Activated naive CD4-positive, alpha-beta T cell (primary cell): ENCODE results near the gene TMEM150B.

Source experiments
- DNase-seq, 4 experiments: peaks; one replicate each; lab custom pipeline; 2025; lab: John Stamatoyannopoulos, UW

The TMEM150B gene, protein sequence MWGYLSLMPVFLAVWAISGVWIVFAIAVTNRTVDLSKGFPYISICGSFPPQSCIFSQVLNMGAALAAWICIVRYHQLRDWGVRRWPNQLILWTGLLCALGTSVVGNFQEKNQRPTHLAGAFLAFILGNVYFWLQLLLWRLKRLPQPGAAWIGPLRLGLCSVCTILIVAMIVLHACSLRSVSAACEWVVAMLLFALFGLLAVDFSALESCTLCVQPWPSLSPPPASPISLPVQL

DNA sequence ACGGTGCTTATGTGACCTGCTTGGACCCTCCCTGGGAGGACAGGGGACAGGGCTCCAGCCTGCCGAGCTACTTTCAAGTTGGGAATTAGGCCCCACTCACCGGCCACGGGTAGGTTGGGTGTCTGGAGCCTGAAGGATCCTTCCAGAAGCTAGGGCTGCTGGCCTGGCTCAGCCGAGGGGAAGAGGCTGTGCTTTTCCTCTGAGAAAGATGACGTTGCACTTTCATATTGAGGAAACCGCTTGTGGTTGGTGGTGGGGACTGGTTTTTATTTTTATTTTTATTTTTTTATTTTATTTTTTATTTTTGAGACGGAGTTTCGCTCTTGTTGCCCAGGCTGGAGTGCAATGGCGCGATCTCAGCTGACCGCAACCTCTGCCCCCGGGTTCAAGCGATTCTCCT, at the start of gene TMEM150B:
TMEM150B (minus strand) TSS at position 170 of the 400 bp plus-strand sequence. CDS start 4,305 bp downstream, outside the sequence.
- no peak for DNase-seq

DNA sequence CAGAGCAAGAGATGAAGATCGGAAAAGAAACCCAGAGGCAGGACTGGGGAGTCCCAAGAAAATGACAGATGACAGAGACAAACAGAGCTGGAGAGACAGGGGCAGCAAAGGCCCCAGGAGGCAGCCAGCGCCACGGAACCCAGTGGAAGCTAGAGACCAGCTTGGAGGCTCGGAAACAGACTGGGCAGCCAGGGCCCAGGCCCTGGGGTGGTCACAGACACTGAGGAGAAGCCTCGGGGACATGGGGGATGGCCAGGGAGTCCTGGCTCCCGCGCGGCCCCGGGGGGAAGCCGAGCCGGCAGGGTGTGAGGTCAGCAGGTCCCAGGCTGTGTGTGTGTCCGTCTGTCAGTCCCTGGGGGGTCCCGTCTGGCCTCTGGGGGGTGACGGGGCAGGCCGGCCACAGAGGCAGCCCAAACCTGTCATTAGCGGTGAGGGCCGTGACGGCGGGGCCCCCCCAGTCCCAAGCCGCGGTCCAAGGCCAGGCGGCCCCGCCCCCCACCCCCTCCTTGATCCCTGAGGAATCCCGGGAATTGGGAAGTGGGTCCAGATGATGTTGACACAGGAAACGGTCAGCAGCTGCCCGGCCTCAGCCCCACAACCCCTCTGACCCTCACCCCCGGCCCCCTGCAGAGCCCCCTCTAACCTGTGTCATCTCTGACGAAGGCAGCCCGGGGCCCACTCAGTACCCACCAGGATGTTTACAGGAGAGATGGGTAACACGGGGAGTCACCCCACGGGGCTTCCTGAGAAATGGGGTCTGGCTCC, 49.0 kb upstream of the TMEM150B start:
- DNase-seq: no peak

DNA sequence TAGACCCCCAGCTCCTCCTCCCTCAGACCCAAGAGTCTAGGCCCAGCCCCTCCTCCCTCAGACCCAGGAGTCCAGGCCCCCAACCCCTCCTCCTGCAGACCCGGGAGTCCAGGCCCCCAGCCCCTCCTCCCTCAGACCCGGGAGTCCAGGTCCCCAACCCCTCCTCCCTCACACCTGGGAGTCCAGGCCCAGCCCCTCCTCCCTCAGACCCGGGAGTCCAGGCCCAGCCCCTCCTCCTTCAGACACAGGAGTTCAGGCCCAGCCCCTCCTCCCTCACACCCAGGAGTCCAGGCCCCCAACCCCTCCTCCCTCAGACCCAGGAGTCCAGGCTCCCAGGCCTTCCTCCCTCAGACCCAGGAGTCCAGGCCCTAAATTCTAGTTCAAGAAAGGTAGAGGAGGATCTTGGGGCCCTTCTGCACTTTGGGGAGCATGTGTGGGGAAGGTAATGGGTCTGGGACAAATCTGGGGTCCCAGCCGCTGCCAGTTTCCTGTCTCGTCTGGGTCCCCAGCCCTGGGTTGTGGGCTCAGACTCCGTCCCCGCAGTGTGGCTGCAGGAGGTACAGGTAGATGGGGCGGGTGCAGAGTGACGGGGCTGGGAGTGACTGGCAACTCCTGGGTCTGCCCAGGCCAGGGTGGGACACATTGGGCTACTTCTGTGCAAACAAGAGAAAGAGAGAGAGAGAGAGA, 48.3 kb upstream of the TMEM150B start:
- DNase-seq: no peak

DNA sequence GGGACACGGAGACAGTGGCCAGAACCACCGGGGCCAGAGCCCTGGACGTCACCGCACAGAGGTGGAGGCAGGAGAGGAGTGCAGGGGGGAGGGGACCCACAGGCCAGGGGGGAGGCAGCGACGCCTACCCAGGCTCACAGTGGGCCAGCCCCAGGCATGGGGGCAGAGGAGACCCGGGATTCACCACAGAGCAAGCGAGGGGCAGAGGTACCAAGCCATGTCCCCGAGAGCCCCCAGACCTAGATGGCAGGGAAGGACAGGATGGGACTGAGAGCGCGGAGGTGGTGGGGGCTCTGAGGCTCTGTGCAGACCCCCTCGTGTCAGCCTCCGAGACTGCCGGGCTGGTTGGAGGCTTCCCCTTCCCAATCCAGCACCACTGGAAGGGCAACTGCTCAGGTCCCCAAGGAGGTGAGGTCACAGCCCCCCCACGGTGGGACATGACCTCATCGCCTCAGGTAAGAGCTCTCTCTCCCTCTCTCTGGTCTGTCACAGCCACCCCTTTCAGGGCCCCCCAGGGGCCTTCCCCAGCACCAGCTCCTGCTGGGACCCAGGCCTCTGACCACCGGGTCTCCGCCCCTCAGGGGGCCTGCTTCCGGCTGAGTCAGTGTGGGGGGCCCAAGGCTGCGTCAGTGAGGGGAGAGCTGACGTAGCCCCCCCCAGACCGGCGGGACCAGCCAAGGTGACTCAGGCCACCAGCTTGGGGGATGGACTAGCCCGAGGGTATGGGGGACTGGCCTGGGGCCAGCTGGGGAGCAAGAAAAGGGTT, 47.4 kb upstream of the TMEM150B start:
- no peak for DNase-seq

DNA sequence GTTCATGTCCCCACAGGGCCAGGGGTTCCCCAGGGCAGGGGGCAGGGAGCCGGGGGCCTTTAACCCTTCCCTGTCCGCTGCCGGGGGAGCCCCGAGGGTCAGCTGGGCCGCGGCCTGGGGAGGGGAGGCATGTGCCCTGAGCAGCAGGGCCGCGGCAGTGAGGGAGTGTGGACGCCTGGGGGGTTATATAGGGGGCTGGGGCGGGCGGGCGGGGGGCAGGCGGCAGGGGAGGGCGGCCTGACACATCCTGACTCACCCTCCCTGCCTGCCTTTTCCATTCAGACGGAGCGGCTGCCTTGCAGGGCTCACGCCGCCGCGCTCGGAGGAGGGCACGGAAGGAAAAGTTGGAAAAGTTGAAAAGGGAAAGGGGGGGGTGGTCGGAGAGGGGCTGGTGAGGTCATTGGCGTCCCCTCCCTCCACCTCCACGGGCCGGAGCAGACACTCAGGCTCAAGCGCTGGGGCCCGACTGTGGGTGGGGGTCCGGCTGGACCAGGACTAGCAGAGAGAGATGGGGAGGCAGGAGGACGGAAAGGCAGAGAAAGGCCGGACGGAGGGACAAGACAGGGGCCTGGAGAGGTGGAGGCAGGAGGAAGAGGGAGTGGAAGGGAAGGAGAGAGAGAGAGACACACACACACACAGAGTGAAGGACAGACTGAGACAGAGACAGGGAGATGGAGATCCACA, 45.3 kb upstream of the TMEM150B start, which contains the start of gene IL11:
IL11 (minus strand) TSS at position 159 of the 684 bp plus-strand sequence; CDS start at position 6, 153 bp downstream.
- DNase-seq: no peak

DNA sequence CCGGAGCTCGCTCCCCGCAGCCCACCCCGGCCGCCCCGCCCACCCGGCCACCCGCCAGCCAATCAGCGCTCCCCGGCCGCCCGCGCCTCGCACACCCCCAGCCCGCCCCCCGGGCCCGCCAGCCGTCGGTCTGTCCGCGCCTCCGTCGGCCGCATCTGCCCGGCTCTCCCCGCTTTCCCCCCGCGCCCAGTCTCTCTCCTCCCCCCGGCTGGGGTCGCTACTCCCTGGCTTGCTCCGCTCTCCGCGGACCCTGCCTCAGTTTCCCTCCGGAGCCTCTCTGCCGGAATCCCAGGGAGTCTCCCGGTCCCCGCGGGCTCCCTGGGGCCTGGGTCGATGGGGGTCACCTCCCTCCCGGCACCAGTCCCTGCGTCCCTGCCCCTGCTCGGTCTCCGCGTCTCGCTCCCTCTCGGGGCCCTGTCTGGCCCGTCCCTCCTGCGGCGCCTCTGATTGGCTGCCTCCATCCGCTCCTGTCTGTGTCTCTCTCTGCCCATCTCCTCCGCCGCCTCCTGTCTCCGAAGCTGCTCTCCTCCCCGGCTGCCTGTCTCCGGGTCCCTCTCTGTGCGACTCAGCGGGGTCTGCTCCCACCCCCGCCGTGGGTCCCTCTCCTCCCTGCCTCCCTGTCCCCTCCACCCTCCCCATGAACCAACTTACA, 44.6 kb upstream of the TMEM150B start:
- DNase-seq: no peak

DNA sequence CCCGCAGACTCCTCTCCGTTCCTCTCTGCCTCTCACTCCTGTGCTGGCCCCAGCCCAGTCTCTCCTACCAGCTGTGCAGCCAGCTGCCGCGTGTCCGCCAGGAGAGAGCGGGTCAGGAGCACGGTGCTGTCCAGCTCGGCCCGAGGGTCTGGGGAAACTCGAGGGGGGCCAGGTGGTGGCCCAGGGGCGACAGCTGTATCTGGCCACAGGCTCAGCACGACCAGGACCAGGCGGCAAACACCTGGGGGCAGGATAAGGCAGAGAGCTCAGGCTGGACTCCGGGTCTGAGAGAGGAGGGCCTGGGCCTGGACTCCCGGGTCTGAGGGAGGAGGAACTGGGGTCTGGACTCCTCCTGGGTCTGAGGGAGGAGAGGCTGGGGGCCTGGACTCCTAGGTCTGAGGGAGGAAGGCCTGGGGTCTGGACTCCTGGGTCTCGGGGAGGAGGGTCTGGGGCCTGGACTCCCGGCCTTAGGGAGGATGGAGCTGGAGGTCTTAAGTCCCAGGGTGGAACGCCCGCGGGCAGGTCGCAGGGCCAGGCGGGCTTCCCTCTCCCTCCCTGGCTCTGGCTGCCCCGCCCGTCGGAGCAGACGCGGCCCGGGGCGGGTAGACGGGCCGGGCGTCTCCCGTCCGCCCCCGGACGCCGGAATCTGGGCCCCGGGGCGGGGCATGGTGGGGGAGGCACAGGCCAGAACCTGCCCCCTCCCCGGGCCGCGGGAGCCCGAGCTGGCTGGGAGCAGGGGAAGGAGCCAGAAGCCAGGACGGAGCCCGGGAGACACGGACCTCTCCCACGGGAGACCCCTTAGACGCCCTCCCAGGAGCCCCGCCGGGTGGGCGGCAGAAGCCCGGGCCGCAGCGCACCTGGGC, 43.8 kb upstream of the TMEM150B start:
- peak in 1 of 4 experiments; percentile 6 for DNase-seq

DNA sequence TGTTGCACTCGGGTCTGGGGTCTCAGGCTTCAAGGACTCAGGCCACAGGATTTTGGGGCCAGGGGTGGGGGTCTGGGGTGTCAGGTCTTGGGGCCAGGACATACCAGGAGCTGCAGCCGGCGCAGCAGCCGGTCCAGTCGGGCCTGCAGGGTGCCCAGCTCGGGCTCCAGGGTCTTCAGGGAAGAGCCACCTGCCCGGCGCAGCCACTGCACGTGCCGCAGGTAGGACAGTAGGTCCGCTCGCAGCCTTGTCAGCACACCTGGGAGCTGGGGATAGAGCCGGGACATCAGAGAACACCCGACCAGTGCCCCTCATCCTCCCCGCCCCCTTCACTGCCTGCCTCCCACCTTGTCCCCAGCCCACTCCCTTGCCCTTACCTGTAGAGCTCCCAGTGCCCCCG, 43.0 kb upstream of the TMEM150B start:
- no peak for DNase-seq

DNA sequence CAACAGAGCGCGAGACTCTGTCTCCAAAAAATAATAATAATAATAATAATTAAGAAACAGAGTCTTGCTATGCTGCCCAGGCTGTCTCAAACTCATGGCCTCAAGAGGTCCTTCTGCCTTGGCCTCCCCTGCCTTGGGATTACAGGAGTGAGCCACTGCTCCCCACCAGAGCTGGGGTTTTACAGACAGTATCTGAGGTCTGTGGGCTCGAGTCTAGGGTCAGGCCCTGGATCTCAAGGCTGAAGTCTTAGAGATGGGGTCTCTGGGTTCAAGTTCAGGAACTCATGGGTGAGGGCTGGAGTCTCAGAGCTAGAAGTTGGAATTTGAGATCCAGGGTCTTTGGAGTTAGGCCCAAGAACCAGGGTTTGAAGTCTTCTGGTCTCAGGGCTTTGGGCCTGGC, 41.6 kb upstream of the TMEM150B start:
- DNase-seq: no peak

DNA sequence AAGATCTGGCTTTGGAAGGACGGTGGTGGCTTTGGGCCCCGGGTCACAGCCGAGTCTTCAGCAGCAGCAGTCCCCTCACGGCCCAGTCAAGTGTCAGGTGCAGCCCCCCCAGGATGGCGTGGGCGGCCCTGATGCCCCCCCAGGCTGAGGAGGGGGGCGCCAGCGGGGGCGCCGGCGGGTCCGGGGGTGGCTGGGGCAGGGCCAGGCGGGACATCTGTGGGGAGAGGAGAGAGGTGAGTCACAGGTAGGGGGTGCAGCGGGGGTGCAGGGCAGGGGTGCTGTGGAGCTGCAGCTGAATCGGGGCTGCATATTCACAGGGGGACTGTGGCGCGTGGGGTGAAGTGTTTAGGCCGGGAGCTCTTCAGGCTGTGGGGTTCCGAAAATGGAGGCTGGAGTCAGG, 40.8 kb upstream of the TMEM150B start:
- DNase-seq: no peak

DNA sequence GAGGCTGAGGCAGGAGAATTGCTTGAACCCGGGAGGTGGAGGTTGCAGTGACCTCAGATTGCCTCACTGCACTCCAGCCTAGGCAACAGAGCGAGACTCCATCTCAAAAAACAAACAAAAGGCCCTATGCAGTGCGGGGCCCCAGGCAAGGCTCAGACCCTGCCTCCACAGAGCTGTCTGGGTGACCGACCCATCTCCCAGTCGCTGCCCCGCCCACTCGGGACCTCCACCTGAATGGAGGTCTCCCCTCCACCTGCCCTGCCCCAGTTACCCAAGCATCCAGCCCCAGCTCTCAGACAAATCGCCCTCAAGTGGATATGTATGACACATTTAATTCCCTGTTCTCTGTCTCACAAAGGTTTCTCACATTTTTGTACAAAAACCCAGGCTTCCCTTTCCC, 40.1 kb upstream of the TMEM150B start:
- DNase-seq: no peak

DNA sequence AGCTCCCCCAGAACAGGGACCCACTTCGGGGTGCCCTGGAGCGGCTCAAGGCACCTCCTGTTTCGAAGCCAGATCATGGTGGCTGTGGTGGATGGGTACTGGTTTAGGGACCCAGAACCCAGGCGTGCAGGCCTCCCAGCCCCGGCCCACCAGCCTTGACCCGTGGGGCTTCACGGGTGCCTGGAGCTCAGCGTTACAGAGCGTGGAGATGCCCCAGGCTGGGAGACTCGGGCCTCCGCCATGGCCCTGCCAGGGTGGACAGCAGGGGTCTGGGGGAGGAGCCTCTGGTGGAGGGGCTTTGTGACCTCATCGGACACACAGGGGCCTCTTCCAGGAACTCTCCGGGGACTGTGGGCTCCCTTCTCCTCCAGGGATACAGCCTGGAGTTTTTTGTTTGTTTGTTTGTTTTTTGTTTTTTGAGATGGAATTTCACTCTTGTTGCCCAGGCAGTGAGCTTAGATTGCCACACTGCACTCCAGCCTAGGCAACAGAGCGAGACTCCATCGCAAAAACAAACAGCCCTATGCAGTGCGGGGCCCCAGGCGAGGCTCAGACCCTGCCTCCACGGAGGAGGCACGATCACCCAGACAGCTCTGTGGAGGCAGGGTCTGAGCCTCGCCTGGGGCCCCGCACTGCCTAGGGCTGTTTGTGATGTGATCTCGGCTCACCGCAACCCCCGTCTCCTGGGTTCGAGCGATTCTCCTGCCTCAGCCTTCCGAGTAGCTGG, 38.0 kb upstream of the TMEM150B start, which contains the start of gene GARIN5B:
GARIN5B (minus strand) TSS at position 271 of the 727 bp plus-strand sequence; CDS start at position 77, 194 bp downstream.
- no peak for DNase-seq

DNA sequence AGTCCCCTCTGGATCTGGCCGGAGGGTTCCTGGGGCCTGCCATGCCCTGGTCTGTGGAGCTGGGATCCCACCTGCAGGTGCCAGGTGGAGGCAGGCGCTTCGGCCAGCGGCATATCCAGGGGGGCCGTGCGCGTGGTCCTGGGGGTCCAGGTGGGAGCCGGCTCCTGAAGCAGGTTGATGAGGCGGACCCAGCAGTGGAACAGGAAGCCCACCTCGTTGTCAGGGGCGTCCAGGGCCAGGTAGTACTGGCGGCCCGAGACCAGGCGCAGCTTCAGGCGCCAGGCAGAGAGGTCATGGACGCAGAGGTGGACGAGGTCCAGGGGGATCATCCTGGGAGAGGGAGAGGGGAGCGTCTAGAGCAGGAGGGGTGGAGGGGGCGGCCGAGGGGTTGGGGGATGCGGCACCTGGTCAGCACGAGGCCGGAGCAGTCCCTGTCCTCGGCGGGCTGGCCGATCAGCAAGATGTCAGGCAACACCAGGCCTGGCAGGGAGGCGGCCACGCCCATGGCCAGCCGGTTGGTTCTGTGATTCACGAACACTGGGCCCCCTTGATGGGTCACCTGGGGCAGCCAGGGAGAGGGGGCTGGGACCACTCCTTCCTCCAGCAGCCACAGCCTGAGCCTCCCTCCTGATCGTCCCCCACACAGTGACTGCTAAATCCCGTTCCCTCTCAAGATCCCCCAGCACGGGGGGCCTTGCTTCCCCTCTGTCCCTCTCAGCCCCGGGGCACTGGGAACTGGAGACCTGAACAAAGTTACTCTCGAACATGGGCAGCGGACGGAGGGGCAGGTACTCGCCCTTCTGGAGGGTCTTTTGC, 37.2 kb upstream of the TMEM150B start:
- DNase-seq: no peak

DNA sequence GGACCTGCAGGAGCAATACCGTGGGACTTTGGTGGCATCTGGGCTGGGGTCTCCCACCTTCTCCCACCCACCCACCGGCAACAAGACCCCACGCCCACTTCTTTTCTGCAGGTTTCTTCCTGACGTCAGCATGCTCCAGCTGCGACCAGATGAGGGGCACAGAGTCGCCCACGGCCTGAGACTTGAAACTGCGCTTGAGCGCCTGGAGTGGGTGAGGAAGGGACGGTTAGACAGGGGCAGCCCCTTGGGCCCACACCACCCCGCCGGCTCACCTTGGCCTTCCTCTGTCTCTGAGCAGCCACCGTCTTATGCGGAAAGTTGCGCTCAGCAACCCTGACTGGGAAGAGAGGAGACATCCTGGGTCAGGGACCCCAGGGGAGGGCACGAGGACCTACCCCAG, 35.8 kb upstream of the TMEM150B start:
- no peak for DNase-seq

DNA sequence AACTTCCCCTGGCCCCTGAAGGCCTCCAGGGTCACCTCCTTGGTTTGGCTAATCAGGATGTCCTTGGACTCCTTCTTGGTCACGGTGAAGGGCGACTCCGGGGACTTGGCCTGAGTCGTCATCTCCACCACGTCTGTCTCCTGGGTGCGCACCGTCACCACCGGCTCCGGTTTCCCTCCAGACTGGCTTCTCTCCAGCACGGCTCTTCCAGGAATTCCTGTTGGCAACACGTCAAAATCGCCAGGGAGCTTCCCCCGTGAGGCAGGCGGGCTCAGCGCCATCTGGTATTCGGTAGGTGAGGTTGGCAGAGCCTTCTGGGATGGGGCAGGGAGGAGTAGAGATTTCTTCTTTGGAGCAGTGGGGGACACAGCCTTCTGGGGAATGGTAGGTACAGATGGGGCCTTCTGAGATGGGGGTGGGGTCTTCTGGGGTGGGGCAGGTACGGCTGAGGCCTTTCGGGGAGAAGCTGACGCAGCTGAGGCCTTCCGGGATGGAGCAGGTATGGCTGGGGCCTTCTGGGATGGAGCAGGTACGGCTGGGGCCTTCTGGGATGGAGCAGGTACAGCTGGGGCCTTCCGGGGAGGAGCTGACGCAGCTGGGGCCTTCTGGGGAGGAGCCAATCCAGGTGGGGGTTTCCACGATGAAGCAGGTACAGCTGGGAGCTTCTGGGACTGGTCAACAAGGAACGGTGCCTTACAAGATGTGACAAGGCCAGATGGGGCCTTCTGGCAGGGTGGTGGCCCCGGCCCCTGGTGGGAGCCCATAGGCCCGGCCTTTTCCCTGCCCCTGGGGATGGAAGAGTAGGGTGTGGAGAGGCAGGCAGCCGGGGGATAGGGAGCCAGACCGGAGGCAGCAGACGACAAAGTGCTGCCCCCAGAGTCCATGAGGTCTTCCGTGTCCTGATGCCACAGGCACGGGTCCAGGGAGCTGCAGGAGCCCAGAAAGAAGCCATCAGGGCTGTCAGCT, 34.1 kb upstream of the TMEM150B start:
- DNase-seq: no peak

DNA sequence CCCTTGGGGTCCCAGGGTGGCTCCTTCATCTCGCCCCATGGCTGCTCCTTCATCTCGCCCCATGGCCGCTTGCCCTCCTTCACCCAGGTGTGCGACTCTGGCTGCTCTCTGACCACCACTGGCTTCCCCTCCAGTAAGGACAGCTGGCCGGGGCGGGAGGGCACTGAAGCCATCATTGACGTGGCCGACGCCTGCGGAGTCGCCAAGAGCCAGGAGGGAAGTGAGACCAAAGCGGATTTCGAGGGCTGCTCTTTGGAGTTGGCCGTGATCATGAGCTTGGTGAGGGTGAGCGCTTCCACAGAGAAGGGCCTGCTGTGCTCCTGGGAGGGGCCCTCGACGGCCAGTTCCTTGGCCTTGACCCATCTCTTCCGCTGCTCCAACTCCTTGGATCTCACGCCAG, 33.4 kb upstream of the TMEM150B start:
- no peak for DNase-seq

DNA sequence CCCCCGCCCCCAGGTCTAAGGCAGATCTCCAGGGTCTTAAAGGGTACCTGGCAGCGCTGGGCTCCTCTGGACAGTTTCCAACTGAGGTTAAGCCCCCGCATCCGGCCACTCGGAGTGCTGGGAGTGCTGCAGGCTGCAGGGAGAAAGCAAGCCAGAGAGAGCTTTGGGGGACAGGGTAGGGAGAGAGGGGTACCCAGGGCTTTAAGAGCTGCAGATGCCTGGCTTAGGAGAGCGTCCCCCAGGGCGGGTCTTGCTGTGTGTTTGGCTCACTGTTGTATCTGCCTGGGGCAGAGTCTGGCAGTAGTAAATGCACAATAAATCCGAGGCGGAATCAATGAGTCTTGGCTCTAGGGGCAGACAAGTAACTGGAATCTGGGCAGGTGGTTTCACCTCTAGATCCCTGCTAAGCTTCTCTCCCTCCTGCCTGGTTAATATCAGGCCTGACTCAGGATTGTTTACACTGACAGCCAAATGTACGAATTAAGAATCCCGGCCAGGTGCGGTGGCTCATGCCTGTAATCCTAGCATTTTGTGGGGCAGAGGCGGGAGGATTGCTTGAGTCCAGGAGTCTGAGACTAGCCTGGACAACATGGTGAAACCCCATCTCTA, 30.2 kb upstream of the TMEM150B start:
- no peak for DNase-seq
